Mucosa of rectum (tissue), 2 donors: ENCODE data around the gene MAPKAP1.

Experiments used
- H3K27ac ChIP-seq, 2 donors: one replicate each; pipeline ENCODE4 v1.7.0; 2013; ENCODE audit warnings: inconsistent platforms in 2 of 2, low read depth in 2 of 2, low read length in 2 of 2
- H3K27me3 ChIP-seq, 2 donors: one replicate each; pipeline ENCODE4 v1.7.0; 2013; ENCODE audit warnings: low read length in 2 of 2; ENCODE audit not compliant: control insufficient read depth in 2 of 2, insufficient read depth in 2 of 2
- H3K36me3 ChIP-seq, 2 donors: one replicate each; pipeline ENCODE4 v1.7.0; 2013; ENCODE audit warnings: low read length in 2 of 2; ENCODE audit not compliant: control insufficient read depth in 2 of 2, insufficient read depth in 2 of 2
- H3K4me1 ChIP-seq, 2 donors: one replicate each; pipeline ENCODE4 v1.7.0; 2013; ENCODE audit warnings: low read length in 2 of 2, mild to moderate bottlenecking in 1 of 2; ENCODE audit not compliant: control insufficient read depth in 2 of 2, insufficient read depth in 2 of 2
- H3K4me3 ChIP-seq, 2 donors: one replicate each; pipeline ENCODE4 v1.7.0; 2013; ENCODE audit warnings: low read length in 2 of 2
- H3K9ac ChIP-seq, 2 donors: one replicate each; pipeline ENCODE4 v1.7.0; 2013; ENCODE audit warnings: low read length in 2 of 2, low read depth in 1 of 2, mild to moderate bottlenecking in 1 of 2
- H3K9me3 ChIP-seq, 2 donors: one replicate each; pipeline ENCODE4 v1.7.0; 2013; ENCODE audit warnings: low read length in 2 of 2; ENCODE audit not compliant: control insufficient read depth in 2 of 2
- donor health status: healthy.
- donor health status: Normal muscosa, but diverticular disease.

Gene MAPKAP1

DNA sequence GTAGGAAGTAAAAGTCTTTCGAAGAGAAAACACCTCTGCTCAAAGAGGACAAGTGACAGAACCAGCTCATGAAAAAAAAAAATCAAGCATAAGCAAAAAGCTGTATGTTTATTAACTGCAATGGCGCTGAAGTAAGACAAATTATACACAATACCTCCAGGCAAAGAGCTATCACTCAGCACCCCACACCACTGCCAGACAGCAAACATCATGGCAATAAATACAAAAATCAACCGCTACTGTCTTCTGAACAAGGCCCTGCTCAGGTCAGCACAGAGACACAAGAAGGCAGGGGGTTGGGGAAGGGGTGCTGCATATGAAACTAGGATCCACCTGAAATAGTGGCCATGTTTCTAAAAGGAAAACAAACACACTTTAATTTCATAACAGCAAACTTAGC, 50.4 kb downstream of the MAPKAP1 start:
- Histone ChIP-seq H3K9ac (no peak overlapping the region), H3K4me3 (no peak overlapping the region), H3K4me1 (no peaks in the 10 kb centered on the region), H3K27me3 (no peaks in the 10 kb centered on the region), H3K36me3 (peaks cover 0 to 3% of the 10 kb centered on the region in 2 donors), H3K27ac (no peak overlapping the region), H3K9me3 (no peaks in the 10 kb centered on the region)

DNA sequence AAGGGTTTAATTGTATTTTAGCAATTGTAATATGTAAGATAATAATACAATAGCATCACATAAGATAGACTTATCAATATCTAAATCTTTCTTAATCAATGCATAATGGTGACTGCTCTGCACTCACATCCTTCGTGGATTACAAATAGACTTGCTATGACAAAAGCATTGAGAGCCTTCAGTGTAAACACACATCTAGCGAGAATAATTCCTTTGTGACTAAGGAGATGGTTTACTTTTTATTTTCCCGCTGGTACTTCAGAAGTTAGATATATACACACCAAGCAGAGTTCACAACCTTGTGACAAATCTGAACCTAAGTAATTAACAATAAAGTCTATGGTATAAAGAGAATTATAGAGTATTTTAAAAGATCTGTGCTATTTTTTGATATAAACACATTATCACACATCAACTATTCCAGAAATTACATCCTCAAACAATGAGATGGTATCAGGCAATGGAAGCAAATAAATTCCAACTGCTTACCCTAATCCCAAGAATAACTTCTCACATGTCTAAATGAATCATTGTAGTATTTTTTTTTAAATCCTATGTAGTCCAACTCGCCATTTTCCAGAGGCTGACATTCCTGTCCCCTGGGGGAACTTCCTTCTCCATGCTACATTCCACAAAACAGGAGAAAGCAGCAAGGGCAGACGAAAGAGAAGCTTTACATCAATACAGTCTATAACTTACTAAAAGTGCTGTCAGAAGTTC, 51.2 kb downstream of the MAPKAP1 start:
- H3K4me3 ChIP-seq, result no peak overlapping the region
- no peak overlapping the region for H3K27ac ChIP-seq
- no peaks in the 10 kb centered on the region for H3K4me1 ChIP-seq
- H3K9ac ChIP-seq, result no peak overlapping the region
- H3K9me3 ChIP-seq, result no peaks in the 10 kb centered on the region
- H3K36me3 ChIP-seq, result peaks cover 0 to 3% of the 10 kb centered on the region in 2 donors
- H3K27me3 ChIP-seq, result no peaks in the 10 kb centered on the region

DNA sequence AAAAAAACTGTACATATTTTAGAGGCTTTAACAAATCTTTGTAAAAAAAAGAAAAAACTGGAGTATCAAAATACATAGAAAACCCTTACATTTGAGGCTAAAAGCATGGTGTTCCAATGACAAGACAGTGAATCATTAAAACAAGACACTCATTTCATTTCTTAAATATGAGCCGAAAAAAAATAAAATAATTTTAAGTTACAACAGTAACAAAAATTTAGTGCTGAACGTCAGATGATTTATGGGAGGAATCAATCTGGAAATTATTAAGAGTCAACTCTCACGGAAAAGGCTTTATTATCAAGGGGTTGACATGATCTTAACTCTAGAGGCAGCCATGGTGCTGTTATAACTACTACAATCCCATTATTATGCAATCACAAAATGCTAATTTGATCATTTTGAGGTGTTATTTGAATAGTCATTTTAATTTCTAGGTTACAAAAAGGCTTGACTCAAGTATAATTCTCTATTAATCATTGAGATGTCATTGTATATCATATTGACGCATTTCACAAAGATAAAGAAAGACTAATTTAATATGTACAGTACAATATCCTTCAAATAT, 51.9 kb downstream of the MAPKAP1 start:
- Histone ChIP-seq H3K4me1 (no peaks in the 10 kb centered on the region), H3K4me3 (no peak overlapping the region), H3K27me3 (no peaks in the 10 kb centered on the region), H3K36me3 (peaks cover 0 to 3% of the 10 kb centered on the region in 2 donors), H3K27ac (no peak overlapping the region), H3K9me3 (no peaks in the 10 kb centered on the region), H3K9ac (no peak overlapping the region)

DNA sequence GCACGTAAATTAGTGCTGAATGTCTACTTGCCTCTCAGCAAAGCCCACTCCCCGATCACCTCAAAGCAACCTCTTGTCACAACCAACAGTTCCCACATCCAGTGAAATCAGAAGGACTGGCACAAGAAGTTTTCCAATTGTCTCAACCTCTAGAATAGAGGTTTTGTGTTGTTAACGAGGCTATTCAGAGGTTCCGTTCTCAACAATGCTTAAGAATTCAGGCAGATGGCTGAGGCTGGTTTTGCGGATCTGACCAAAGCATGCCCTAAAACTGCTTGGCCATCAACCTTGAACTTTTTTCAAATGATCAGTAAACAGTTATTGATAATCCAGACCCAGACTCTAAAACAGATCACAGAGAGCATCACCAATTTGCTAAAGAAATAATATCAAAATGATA, 52.9 kb downstream of the MAPKAP1 start:
- H3K36me3 ChIP-seq, result peaks cover 0 to 3% of the 10 kb centered on the region in 2 donors
- H3K4me1 ChIP-seq, result peaks cover 0 to 3% of the 10 kb centered on the region in 2 donors
- no peaks in the 10 kb centered on the region for H3K9me3 ChIP-seq
- no peaks in the 10 kb centered on the region for H3K27me3 ChIP-seq
- no peak overlapping the region for H3K4me3 ChIP-seq
- H3K27ac ChIP-seq, result no peak overlapping the region
- no peak overlapping the region for H3K9ac ChIP-seq

DNA sequence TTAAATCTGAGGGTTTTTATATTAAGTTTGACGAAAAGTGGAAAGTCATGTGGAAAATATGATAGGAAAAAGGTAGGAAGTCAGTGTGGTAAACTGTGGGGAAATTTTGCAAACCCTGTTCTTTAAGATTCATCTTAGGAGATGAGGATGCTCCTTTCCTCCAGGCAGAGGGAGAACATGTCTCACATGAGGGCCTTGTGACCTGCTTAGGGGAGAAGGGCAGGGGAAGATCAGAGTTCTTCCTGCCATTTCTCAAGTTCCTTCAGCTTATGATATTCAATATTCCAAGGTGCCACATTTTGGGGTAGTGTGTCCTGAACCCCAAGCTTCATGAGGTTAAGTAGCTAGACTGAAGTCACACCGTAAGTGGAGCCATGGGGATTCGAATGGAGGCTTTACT, 53.7 kb downstream of the MAPKAP1 start:
- H3K9ac ChIP-seq, result no peak overlapping the region
- no peaks in the 10 kb centered on the region for H3K9me3 ChIP-seq
- H3K4me1 ChIP-seq, result peaks cover 0 to 3% of the 10 kb centered on the region in 2 donors
- H3K27ac ChIP-seq, result no peak overlapping the region
- H3K27me3 ChIP-seq, result no peaks in the 10 kb centered on the region
- H3K4me3 ChIP-seq, result no peak overlapping the region
- H3K36me3 ChIP-seq, result peaks cover 0 to 3% of the 10 kb centered on the region in 2 donors

DNA sequence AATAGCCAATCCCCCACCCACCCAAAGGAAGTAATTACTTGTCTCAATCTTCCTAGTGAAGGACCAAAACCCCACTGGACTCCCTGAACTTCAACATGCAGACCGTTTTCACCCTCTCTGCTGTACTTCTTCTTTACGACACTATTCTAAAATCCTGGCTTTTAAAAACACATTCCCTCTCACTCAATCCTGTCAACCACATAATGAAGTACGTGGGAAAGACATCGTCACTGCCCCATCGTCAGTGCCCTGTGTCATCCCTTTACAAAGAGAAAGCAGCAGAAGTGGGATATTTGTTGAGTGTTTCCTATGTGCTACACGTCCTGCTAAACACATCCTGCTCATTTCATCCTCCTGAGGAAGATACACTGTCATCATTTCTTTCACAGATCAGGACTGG, 54.2 kb downstream of the MAPKAP1 start:
- Histone ChIP-seq H3K4me3 (no peak overlapping the region), H3K4me1 (peaks cover 0 to 3% of the 10 kb centered on the region in 2 donors), H3K9ac (no peak overlapping the region), H3K9me3 (no peaks in the 10 kb centered on the region), H3K36me3 (peaks cover 0 to 3% of the 10 kb centered on the region in 2 donors), H3K27ac (no peak overlapping the region), H3K27me3 (no peaks in the 10 kb centered on the region)

DNA sequence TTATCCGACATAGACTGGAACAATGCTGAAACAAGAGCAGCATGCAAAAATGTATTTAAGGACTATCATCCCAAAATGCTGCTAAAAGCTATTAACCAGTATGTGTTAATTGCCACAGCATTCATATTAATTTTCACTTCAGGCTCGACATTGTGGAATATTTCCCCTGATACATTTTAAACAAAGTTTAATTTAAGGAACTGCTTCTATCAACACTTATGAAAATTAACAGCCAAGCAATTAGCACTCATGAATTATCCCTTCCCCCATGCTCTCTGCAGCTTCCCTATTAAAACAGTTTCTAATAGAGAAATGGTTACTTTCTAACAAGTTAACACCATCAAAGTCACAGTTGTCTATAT, 54.8 kb downstream of the MAPKAP1 start:
- no peak overlapping the region for H3K27ac ChIP-seq
- no peaks in the 10 kb centered on the region for H3K9me3 ChIP-seq
- H3K4me1 ChIP-seq, result peaks cover 0 to 3% of the 10 kb centered on the region in 2 donors
- H3K4me3 ChIP-seq, result no peak overlapping the region
- peaks cover 0 to 3% of the 10 kb centered on the region in 2 donors for H3K36me3 ChIP-seq
- H3K9ac ChIP-seq, result no peak overlapping the region
- no peaks in the 10 kb centered on the region for H3K27me3 ChIP-seq

DNA sequence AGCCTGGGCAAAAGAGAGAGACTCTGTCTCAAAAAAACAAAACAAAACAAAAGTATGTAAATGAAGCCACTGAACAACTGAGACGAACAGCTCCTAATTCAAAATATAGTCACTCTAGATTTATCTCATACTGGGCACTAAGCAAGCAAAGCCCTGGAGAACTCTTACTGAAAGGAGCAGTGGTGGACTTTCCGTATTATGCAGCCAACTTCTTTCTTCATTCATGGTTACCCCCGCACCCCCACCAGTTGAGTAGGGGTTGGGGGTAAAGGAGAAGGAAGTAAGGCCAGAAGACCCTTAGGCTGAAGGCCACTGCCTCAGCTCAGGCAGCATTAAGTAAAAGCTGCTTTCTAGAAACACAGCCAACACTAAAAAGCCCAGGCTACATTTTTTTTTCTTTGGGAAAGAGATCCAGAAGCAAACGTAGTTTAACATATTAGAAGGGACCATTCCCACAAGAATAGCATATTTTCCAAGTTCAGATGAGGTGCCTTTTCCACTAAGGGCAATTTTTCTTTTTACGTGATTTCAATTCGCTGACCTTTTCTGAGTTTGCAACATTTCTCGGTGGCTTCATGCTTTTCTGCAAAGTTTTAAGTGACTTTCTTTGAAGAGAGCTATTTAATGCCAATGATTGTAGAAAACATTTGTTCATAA, 55.3 kb downstream of the MAPKAP1 start:
- Histone ChIP-seq H3K27ac (no peak overlapping the region), H3K36me3 (peaks cover 0 to 3% of the 10 kb centered on the region in 2 donors), H3K27me3 (no peaks in the 10 kb centered on the region), H3K9ac (no peak overlapping the region), H3K4me3 (no peak overlapping the region), H3K9me3 (no peaks in the 10 kb centered on the region), H3K4me1 (peaks cover 0 to 3% of the 10 kb centered on the region in 2 donors)

DNA sequence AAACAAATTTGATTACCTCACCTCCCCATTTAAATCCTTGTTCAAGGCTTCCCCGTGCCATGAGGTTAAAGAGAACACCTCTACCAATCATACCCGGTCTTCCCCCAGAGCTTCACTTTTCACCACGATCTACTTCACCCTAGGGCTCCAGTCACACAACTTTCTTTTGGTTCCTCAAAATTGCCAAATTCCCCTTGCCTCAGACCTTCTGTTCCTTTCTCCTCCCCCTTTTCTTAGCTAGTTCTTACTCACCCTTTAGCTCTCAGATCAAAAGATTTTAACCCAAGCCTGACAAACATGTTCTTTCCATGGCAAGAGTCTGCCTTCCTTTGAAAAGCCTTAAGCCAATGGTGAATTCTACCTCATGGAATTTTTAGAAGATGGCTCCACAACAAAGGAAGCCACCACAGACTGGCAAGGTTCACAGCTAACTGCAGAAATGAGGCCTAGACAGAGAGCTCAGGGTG, 56.7 kb downstream of the MAPKAP1 start:
- Histone ChIP-seq H3K27me3 (no peaks in the 10 kb centered on the region), H3K4me3 (no peak overlapping the region), H3K27ac (no peak overlapping the region), H3K36me3 (peaks cover 0 to 3% of the 10 kb centered on the region in 2 donors), H3K4me1 (peaks cover 4 to 8% of the 10 kb centered on the region in 2 donors), H3K9ac (no peak overlapping the region), H3K9me3 (no peaks in the 10 kb centered on the region)

DNA sequence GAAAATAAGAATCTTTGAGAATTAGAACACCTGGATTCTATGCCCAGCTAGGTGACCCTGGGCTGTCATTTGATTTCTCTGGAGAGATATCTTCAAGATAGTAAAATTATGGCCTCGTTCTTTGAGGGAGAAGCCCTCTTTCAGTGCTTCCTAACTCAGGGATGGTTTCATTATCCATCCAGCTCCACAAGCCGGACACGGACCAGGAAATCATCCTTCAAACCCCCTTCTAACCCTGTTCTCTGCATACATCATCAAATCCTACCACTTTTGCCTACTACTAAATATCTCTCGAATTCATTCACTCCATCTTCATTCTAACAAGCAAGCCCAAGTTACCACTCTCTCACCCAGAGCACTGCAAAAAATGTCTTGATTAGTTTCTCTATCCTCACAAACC, 57.2 kb downstream of the MAPKAP1 start:
- H3K27ac ChIP-seq, result no peak overlapping the region
- H3K4me3 ChIP-seq, result no peak overlapping the region
- no peaks in the 10 kb centered on the region for H3K9me3 ChIP-seq
- H3K36me3 ChIP-seq, result peaks cover 0 to 3% of the 10 kb centered on the region in 2 donors
- H3K9ac ChIP-seq, result no peak overlapping the region
- peaks cover 4 to 8% of the 10 kb centered on the region in 2 donors for H3K4me1 ChIP-seq
- no peaks in the 10 kb centered on the region for H3K27me3 ChIP-seq
